H1 (cell line): ENCODE results near the gene DYDC1. TPM values are rescaled to one million over a fixed set of nuclear protein-coding genes. Genes with fewer than 3 reads are reported as not detected.

Experiments used
- RAD21 ChIP-seq, 2 experiments: IDR thresholded peaks in 1 of 2; conservative IDR thresholded peaks in 1 of 2; 2 replicates each; pipeline ENCODE4 v1.6.1; 2011; ENCODE audit warnings: low read depth in 2 of 2, low read length in 2 of 2, improper control_type of control experiment in 1 of 2, inconsistent platforms in 1 of 2, mild to moderate bottlenecking in 1 of 2, moderate library complexity in 1 of 2
- polyA plus RNA-seq, 7 experiments: library from polyadenylated mRNA; depleted of rRNA in 3 of 7; stranded (reverse) in 5 of 7; unstranded in 2 of 7; fragments of >200 nt in 5 of 7; fragments of 200-250 nt in 2 of 7; gene quantifications; 1 replicate in 5 of 7; 2 replicates in 1 of 7; 4 replicates in 1 of 7; pipeline versions ENCODE4 v1.2.1 to v1.2.3, GENCODE V29; 2011 to 2013; ENCODE audit warnings: missing spikeins in 2 of 7, mixed read lengths in 2 of 7
- total RNA-seq: library from RNA; stranded (reverse); fragmentation: NEBNext Ultra II Directional; extraction: Animal tissue kit (Norgen Biotek cat#: 25700); gene quantifications from 2 replicates; pipeline ENCODE4 v1.2.1, GENCODE V29; 2021
- TF ChIP-seq, protein P1 (sequence below): IDR thresholded peaks from 2 replicates; pipeline ENCODE4 v1.6.1; 2012; ENCODE audit warnings: inconsistent platforms

The DYDC1 gene
- total and polyA plus RNA-seq, 2 of the 8 experiments (the other 6 are each of a cell fraction or from before 2014, with no cell fraction given): not detected

DNA sequence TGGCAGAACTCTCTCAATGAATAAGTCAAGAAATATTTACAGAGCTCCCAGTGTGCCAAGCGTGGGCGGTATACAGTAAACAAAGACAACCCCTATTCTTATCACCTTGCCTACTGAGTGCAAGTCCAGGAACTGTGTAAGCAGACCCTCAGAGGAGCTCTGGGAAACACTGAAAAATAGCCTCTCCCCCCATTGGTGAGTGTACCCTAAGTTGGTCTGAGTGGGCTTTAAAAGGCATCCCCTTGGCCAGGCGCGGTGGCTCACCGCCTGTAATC is 1.2 kb upstream of the DYDC1 start (continued):
- TF ChIP-seq, protein P1, sequence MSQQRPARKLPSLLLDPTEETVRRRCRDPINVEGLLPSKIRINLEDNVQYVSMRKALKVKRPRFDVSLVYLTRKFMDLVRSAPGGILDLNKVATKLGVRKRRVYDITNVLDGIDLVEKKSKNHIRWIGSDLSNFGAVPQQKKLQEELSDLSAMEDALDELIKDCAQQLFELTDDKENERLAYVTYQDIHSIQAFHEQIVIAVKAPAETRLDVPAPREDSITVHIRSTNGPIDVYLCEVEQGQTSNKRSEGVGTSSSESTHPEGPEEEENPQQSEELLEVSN: no peak
- no peak for TF ChIP-seq RAD21 (IDR thresholded peaks at IDR 0.05 in 1 of 2, conservative IDR thresholded peaks at IDR 0.05 in 1 of 2; ENCODE audit: low read depth in 2 of 2, low read length in 2 of 2)
